Measurements from ENCODE around the gene STRIT1. TPM values are rescaled to one million over a fixed set of nuclear protein-coding genes. Genes with fewer than 3 reads are reported as not detected.
"Not testable (repeated sequence)": the region's sequence is repeated elsewhere in the genome, so short reads cannot be mapped to it uniquely, and the experiment has no call there.

STRIT1 gene
- total RNA-seq, 2 donors from 2014 or later: not detected

DNA sequence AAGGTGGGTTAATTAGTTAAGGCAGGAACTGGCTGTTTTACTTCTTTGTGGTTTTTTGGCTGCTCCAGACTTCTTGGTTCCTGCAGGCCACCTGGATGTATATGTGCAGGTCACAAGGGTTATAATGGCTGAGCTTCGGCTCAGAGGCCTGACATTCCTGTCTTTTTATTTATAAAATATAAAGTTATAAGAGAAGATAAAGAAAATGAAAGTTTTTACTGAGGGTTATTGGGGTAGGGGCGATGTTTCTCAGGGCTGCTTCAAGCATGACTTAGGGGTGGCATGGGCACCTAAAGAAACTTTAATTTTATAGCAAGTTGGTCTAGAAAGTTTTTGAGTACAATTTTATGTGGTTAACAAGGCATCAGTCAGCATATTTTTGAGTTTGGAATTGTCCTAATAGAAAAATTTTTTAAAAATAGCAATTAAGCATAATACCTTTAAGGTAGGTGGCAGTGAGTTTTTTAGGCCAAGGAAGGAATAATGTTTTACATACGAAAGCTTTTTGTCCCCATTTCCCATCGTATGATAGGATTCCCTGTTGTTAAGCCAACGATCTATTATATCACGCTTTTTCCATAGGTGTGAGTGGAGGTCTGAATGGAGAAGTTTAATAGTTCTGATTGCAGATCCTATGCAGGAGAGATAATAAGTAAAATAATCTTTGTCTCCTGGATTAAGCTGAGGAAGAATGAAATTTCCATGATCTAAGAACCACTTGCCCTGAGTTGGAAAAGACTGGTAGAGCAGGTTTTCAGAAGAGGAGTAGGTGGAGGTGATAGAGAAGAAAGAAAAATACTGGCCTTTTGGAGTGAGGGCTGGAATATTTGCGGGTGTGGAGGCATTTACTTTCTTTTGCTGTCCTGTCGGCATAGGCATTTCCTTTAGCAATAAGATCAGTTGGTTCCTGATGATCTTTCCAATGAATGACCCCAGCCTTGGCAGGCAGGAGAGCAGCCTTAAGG, 10.1 kb downstream of the STRIT1 start:
- intact Hi-C loops (cut with DNase I): no loop called here
- Histone ChIP-seq H3K27me3 (no peaks in the 10 kb centered on the region), H3K4me3 (no peak overlapping the region), H3K36me3 (replicated peaks in 1 of 2; ENCODE audit: insufficient read depth in 1 of 2, low read depth in 2 of 2) (no peaks in the 10 kb centered on the region), H3K4me1 (no peaks in the 10 kb centered on the region), H3K9me3 (no peaks in the 10 kb centered on the region), H3K27ac (no peak overlapping the region)
- 72 to 75% methylated on average over 8 of the region's 8 CpGs for WGBS, 2 donors
- DNase-seq (no peak), ATAC-seq (no peak)
- TF ChIP-seq, protein P1, sequence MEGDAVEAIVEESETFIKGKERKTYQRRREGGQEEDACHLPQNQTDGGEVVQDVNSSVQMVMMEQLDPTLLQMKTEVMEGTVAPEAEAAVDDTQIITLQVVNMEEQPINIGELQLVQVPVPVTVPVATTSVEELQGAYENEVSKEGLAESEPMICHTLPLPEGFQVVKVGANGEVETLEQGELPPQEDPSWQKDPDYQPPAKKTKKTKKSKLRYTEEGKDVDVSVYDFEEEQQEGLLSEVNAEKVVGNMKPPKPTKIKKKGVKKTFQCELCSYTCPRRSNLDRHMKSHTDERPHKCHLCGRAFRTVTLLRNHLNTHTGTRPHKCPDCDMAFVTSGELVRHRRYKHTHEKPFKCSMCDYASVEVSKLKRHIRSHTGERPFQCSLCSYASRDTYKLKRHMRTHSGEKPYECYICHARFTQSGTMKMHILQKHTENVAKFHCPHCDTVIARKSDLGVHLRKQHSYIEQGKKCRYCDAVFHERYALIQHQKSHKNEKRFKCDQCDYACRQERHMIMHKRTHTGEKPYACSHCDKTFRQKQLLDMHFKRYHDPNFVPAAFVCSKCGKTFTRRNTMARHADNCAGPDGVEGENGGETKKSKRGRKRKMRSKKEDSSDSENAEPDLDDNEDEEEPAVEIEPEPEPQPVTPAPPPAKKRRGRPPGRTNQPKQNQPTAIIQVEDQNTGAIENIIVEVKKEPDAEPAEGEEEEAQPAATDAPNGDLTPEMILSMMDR (IDR thresholded peaks at IDR 0.05): no peak
- TF ChIP-seq POLR2A (IDR thresholded peaks at IDR 0.05): no peak

- no peaks in the 10 kb centered on the region for H3K9me3 ChIP-seq
- 71 to 75% methylated on average over 6 of the region's 6 CpGs for WGBS, 2 donors
These were observed 10.9 kb downstream of the STRIT1 start for GRCh38 chr3:155282385-155283091.

DNA sequence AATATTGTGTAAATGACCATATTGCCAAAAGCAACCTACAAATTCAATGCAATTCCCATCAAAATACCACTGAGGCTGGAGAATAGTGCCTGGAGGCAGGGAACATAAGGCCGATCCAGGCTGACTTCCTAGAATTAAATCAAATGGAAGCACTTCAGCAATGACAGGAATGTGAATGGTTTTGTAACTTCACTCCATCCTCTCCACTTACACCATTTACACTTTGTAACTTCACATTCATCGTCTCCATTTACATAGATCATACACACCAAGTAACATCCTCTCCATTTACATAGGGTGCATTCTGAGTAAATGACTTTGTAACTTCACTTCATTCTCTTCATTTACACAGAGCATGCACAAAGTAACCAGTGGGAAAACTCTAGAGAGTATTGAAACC, 11.6 kb downstream of the STRIT1 start:
- Histone ChIP-seq H3K27me3 (no peaks in the 10 kb centered on the region), H3K9me3 (no peaks in the 10 kb centered on the region), H3K27ac (no peak overlapping the region), H3K4me3 (no peak overlapping the region), H3K4me1 (no peaks in the 10 kb centered on the region), H3K36me3 (replicated peaks in 1 of 2; ENCODE audit: insufficient read depth in 1 of 2, low read depth in 2 of 2) (no peaks in the 10 kb centered on the region)
- intact Hi-C loops (cut with DNase I): no loop called here
- no peak for DNase-seq
- no peak for ATAC-seq
- no peak for TF ChIP-seq POLR2A (IDR thresholded peaks at IDR 0.05)
- TF ChIP-seq, protein P1 (IDR thresholded peaks at IDR 0.05): no peak
- WGBS, 2 donors: 78 to 79% methylated on average over 2 of the region's 2 CpGs

More at GRCh38 chr3:155282385-155283091, 10.9 kb downstream of the STRIT1 start:
- no peak for TF ChIP-seq POLR2A (IDR thresholded peaks at IDR 0.05)
- TF ChIP-seq, protein P1 (IDR thresholded peaks at IDR 0.05): no peak
- Histone ChIP-seq H3K36me3 (replicated peaks in 1 of 2; ENCODE audit: insufficient read depth in 1 of 2, low read depth in 2 of 2) (no peaks in the 10 kb centered on the region), H3K27ac (no peak overlapping the region), H3K4me3 (no peak overlapping the region), H3K4me1 (no peaks in the 10 kb centered on the region), H3K27me3 (no peaks in the 10 kb centered on the region)
- DNase-seq (no peak), ATAC-seq (no peak)
- intact Hi-C loops (cut with DNase I): no loop called here

DNA sequence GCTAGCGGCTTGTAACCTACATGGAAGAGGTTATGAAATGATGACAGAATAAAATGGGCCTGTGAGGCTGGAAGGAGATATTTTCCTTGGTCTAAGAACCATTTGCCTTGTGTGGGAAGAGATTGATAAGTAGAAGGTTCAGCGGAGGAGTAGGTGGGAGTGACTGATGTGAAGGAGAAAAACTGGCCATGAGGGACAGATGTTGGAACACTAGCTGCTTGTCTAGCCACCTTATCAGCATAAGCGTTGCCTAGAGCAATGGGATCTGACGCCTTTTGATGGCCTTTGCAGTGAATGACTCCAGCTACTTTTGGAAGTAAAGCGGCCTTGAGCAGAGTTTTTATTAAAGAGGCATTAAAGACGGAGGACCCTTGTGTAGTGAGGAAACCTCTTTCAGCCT, 17.4 kb downstream of the STRIT1 start:
- ATAC-seq; DNase-seq; H3K9me3 ChIP-seq; intact Hi-C loops (cut with DNase I); H3K4me1 ChIP-seq; H3K4me3 ChIP-seq; H3K27me3 ChIP-seq; H3K36me3 ChIP-seq (replicated peaks in 1 of 2; ENCODE audit: insufficient read depth in 1 of 2, low read depth in 2 of 2); H3K27ac ChIP-seq: not testable (repeated sequence)
- 70 to 76% methylated on average over 6 of the region's 6 CpGs for WGBS, 2 donors

GRCh38 chr3:155275159-155275754, 18.2 kb downstream of the STRIT1 start:
- 73 to 75% methylated on average over 6 of the region's 6 CpGs for WGBS, 2 donors
- H3K9me3 ChIP-seq; H3K4me3 ChIP-seq; DNase-seq; H3K4me1 ChIP-seq; H3K27ac ChIP-seq; H3K36me3 ChIP-seq (replicated peaks in 1 of 2; ENCODE audit: insufficient read depth in 1 of 2, low read depth in 2 of 2); intact Hi-C loops (cut with DNase I); H3K27me3 ChIP-seq; ATAC-seq: not testable (repeated sequence)

DNA sequence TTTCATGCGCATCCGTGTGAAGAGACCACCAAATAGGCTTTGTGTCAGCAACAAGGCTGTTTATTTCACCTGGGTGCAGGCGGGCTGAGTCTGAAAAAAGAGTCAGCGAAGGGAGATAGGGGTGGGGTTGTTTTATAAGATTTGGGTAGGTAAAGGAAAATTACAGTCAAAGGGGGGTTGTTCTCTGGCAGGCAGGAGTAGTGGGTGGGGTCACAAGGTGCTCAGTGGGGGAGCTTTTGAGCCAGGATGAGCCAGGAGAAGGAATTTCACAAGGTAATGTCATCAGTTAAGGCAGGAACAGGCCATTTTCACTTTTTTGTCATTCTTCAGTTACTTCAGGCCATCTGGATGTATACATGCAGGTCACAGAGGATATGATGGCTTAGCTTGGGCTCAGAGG, 19.0 kb downstream of the STRIT1 start:
- intact Hi-C loops (cut with DNase I); H3K9me3 ChIP-seq; ATAC-seq; H3K4me3 ChIP-seq; H3K4me1 ChIP-seq; H3K27ac ChIP-seq; DNase-seq; H3K36me3 ChIP-seq (replicated peaks in 1 of 2; ENCODE audit: insufficient read depth in 1 of 2, low read depth in 2 of 2); H3K27me3 ChIP-seq: not testable (repeated sequence)
- 81 to 82% methylated on average over 4 of the region's 4 CpGs for WGBS, 2 donors

Data from body of pancreas (tissue), 4 donors.